ENCODE data around the gene PROSER2. TPM values are rescaled to one million over a fixed set of nuclear protein-coding genes. Genes with fewer than 3 reads are reported as not detected.

PROSER2 gene
- total and polyA plus RNA-seq, 2 donors (not counting 3 experiments of a cell fraction or from before 2014, with no cell fraction given) = 5.9 to 22.6 TPM

DNA sequence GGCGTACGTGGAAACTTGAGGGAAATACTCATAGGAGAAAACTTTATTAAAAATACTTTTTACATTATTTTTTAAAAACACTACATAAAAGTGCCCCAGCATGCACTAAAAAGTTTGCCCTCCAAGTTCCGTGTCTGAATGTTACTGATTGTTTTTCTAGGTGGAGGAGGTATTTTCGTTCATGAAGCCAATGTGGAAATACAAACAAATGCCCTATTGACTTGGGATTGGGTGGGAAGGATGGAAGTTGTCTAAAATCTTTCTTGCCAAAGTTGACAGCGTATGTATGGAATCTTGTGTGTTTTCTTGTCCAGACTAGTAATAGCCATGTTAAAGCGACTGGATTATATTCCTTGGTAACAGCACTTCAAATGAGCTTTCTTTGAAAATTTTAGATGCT lies 1.2 kb downstream of the PROSER2 start:
- BruUV-seq (replicated peaks) = TSS peak; percentile 38
- DNase-seq (ENCODE audit: low read depth, low spot score) (peak; percentile 31), FAIRE-seq (peak; percentile 50)
- Histone ChIP-seq H3K4me2 (ENCODE audit: insufficient read depth, low read length) (peak overlapping the region; percentile 99), H3K79me2 (ENCODE audit: control insufficient read depth, insufficient read depth, low read length) (peaks cover 36% of the 10 kb centered on the region), H4K20me1 (replicated peaks; ENCODE audit: control insufficient read depth, extremely low read depth, insufficient read depth, low read length) (no peaks in the 10 kb centered on the region), H3K9me3 (replicated peaks; ENCODE audit: control insufficient read depth, insufficient read depth, low read length) (no peaks in the 10 kb centered on the region), H3K4me1 (ENCODE audit: control insufficient read depth, extremely low read depth, insufficient read depth, low read length) (peaks cover 4% of the 10 kb centered on the region), H3K4me3 (replicated peaks in 1 of 3; ENCODE audit: insufficient read depth in 1 of 3, low read depth in 1 of 3, low read length in 3 of 3) (peak overlapping the region in 2 of 3 experiments; percentile 89 to 99), H3K27me3 (ENCODE audit: control insufficient read depth in 2 of 2, insufficient read depth in 2 of 2, low read length in 2 of 2) (no peaks in the 10 kb centered on the region), H3K9me1 (replicated peaks; ENCODE audit: control insufficient read depth, extremely low read depth, insufficient read depth, low read length) (no peaks in the 10 kb centered on the region), H2AFZ (ENCODE audit: low read depth, low read length) (no peak overlapping the region), H3K9ac (replicated peaks; ENCODE audit: extremely low read depth, insufficient read depth, low read length) (peak overlapping the region; percentile 84), H3K27ac (ENCODE audit: insufficient read depth, low read depth, low read length) (no peak overlapping the region), H3K36me3 (ENCODE audit: control insufficient read depth in 2 of 2, extremely low read depth in 1 of 2, insufficient read depth in 2 of 2, low read length in 2 of 2) (no peaks in the 10 kb centered on the region)
- intact Hi-C loops (cut with micrococcal nuclease) = loop anchor here (5.0 kb wide), 2 partner anchors 42 to 98 kb away; no protein-coding TSS in a partner anchor
- TF ChIP-seq EZH2 (IDR thresholded peaks at IDR 0.05; ENCODE audit: borderline replicate concordance, low read depth, low read length, severe bottlenecking) (no peak), GATA2 (IDR thresholded peaks at IDR 0.05; ENCODE audit: insufficient read depth, insufficient read length, low read depth, low read length) (no peak)
- ChIA-PET POLR2A (no interaction called here), CTCF (interaction anchor here (0.7 to 2.0 kb wide), 3 partner anchors 32 to 163 kb away, joined by 3 to 8 read pairs (median 3); no protein-coding TSS in a partner anchor)
- dilution Hi-C loops (cut with MboI; ENCODE audit: extremely low pct_ligation_motif_present, low sequenced_read_pairs) = no loop called here

- Histone ChIP-seq H3K27ac (ENCODE audit: insufficient read depth, low read depth, low read length) (no peak overlapping the region), H2AFZ (ENCODE audit: low read depth, low read length) (no peak overlapping the region), H3K9ac (replicated peaks; ENCODE audit: extremely low read depth, insufficient read depth, low read length) (no peak overlapping the region), H3K27me3 (ENCODE audit: control insufficient read depth in 2 of 2, insufficient read depth in 2 of 2, low read length in 2 of 2) (no peaks in the 10 kb centered on the region), H3K79me2 (ENCODE audit: control insufficient read depth, insufficient read depth, low read length) (peaks cover 37% of the 10 kb centered on the region), H3K9me1 (replicated peaks; ENCODE audit: control insufficient read depth, extremely low read depth, insufficient read depth, low read length) (no peaks in the 10 kb centered on the region), H3K9me3 (replicated peaks; ENCODE audit: control insufficient read depth, insufficient read depth, low read length) (no peaks in the 10 kb centered on the region), H4K20me1 (replicated peaks; ENCODE audit: control insufficient read depth, extremely low read depth, insufficient read depth, low read length) (no peaks in the 10 kb centered on the region), H3K4me1 (ENCODE audit: control insufficient read depth, extremely low read depth, insufficient read depth, low read length) (peaks cover 2% of the 10 kb centered on the region), H3K36me3 (ENCODE audit: control insufficient read depth in 2 of 2, extremely low read depth in 1 of 2, insufficient read depth in 2 of 2, low read length in 2 of 2) (no peaks in the 10 kb centered on the region), H3K4me3 (replicated peaks in 1 of 3; ENCODE audit: insufficient read depth in 1 of 3, low read depth in 1 of 3, low read length in 3 of 3) (no peak overlapping the region), H3K4me2 (ENCODE audit: insufficient read depth, low read length) (peak overlapping the region; percentile 99)
- BruUV-seq (replicated peaks) = no TSS peak
- intact Hi-C loops (cut with micrococcal nuclease) = loop anchor here (5.0 kb wide), 2 partner anchors 43 to 97 kb away; no protein-coding TSS in a partner anchor
- TF ChIP-seq GATA2 (IDR thresholded peaks at IDR 0.05; ENCODE audit: insufficient read depth, insufficient read length, low read depth, low read length) (no peak), POLR2A (IDR thresholded peaks at IDR 0.05; ENCODE audit: low read depth, low read length) (no peak), MAX (IDR thresholded peaks at IDR 0.05; ENCODE audit: insufficient read depth, insufficient read length) (no peak), JUN (IDR thresholded peaks at IDR 0.05; ENCODE audit: borderline replicate concordance, insufficient read depth, insufficient read length, low read depth) (no peak), POLR2AphosphoS5 (IDR thresholded peaks at IDR 0.05; ENCODE audit: insufficient read depth, low read depth, low read length) (no peak), CTCF (IDR thresholded peaks at IDR 0.05; ENCODE audit: extremely low read depth in 1 of 2, insufficient read depth in 1 of 2, low read depth in 1 of 2, low read length in 2 of 2) (no peak), FOS (IDR thresholded peaks at IDR 0.05; ENCODE audit: borderline replicate concordance, insufficient read depth, low read length) (no peak)
- DNase-seq (ENCODE audit: low read depth, low spot score) (no peak), FAIRE-seq (no peak)
- ChIA-PET CTCF (interaction anchor here (0.7 to 2.0 kb wide), 4 partner anchors 10 to 162 kb away, joined by 3 to 8 read pairs (median 3); no protein-coding TSS in a partner anchor), POLR2A (no interaction called here)
- dilution Hi-C loops (cut with MboI; ENCODE audit: extremely low pct_ligation_motif_present, low sequenced_read_pairs) = no loop called here
These were observed 1.7 kb downstream of the PROSER2 start for GRCh38 chr10:11824825-11825224.
